Neuronal stem cell (in vitro differentiated cells): Measurements from ENCODE around the gene BPIFB1.

ENCODE experiments used
- DNase-seq: peaks from one replicate; pipeline ENCODE4 v3.0.0-alpha.2; 2013; ENCODE audit warnings: low spot score
- H2AFZ ChIP-seq: one replicate; pipeline ENCODE4 v1.6.1; 2013; ENCODE audit warnings: mild to moderate bottlenecking, low read length, inconsistent platforms
- H2AK5ac ChIP-seq: 2 replicates; pipeline ENCODE4 v1.6.1; 2013; ENCODE audit warnings: low read depth, mild to moderate bottlenecking, inconsistent platforms, low read length, moderate library complexity, mixed read lengths
- H2BK120ac ChIP-seq: 2 replicates; pipeline ENCODE4 v1.6.1; 2013; ENCODE audit warnings: low read depth, mild to moderate bottlenecking, inconsistent platforms, low read length, moderate library complexity, mixed read lengths
- H2BK12ac ChIP-seq: one replicate; pipeline ENCODE4 v1.6.1; 2013; ENCODE audit warnings: low read length, inconsistent platforms
- H2BK15ac ChIP-seq: 2 replicates; pipeline ENCODE4 v1.6.1; 2013; ENCODE audit warnings: mild to moderate bottlenecking, low read length, inconsistent platforms, mixed read lengths
- H2BK5ac ChIP-seq: one replicate; pipeline ENCODE4 v1.6.1; 2013; ENCODE audit warnings: inconsistent platforms, mild to moderate bottlenecking, low read length, moderate library complexity
- H3K14ac ChIP-seq: one replicate; pipeline ENCODE4 v1.6.1; 2013; ENCODE audit warnings: low read length, inconsistent platforms
- H3K18ac ChIP-seq: 2 replicates; pipeline ENCODE4 v1.6.1; 2013; ENCODE audit warnings: low read length, inconsistent platforms
- H3K23ac ChIP-seq: 2 replicates; pipeline ENCODE4 v1.6.1; 2013; ENCODE audit warnings: low read depth, mild to moderate bottlenecking, mixed read lengths, low read length, inconsistent platforms; ENCODE audit not compliant: poor library complexity
- H3K27ac ChIP-seq: replicated peaks from 3 replicates; pipeline ENCODE4 v1.5.1; 2013; ENCODE audit warnings: low read length, inconsistent platforms
- H3K27me3 ChIP-seq, 3 experiments: 2 replicates each; pipeline ENCODE4 v1.6.1; 2013; ENCODE audit warnings: low read length in 3 of 3, mild to moderate bottlenecking in 2 of 3, inconsistent platforms in 1 of 3, low read depth in 1 of 3, mixed read lengths in 1 of 3, moderate library complexity in 1 of 3; ENCODE audit not compliant: control insufficient read depth in 3 of 3, insufficient read depth in 3 of 3
- H3K36me3 ChIP-seq, 2 donors: replicated peaks in 1 of 2; 2 replicates each; pipeline ENCODE4 v1.6.1; 2013; ENCODE audit warnings: low read length in 2 of 2; ENCODE audit not compliant: control insufficient read depth in 2 of 2, insufficient read depth in 2 of 2
- H3K4ac ChIP-seq: 2 replicates; pipeline ENCODE4 v1.6.1; 2013; ENCODE audit warnings: inconsistent platforms, mild to moderate bottlenecking, low read length, moderate library complexity
- H3K4me1 ChIP-seq, 2 donors: 1 replicate in 1 of 2; 2 replicates in 1 of 2; pipeline ENCODE4 v1.6.1; 2013; ENCODE audit warnings: low read length in 2 of 2, low read depth in 1 of 2; ENCODE audit not compliant: control insufficient read depth in 2 of 2, insufficient read depth in 1 of 2
- H3K4me2 ChIP-seq: one replicate; pipeline ENCODE4 v1.6.1; 2013; ENCODE audit warnings: mild to moderate bottlenecking, low read length, inconsistent platforms; ENCODE audit not compliant: insufficient read depth, poor library complexity, severe bottlenecking
- H3K4me3 ChIP-seq, 2 donors: 2 replicates each; pipeline ENCODE4 v1.5.1; 2013; ENCODE audit warnings: low read length in 2 of 2, mild to moderate bottlenecking in 2 of 2, inconsistent platforms in 1 of 2, moderate library complexity in 1 of 2
- H3K79me1 ChIP-seq: one replicate; pipeline ENCODE4 v1.6.1; 2013; ENCODE audit warnings: low read depth, mild to moderate bottlenecking, inconsistent platforms, low read length, moderate library complexity
- H3K9ac ChIP-seq: one replicate; pipeline ENCODE4 v1.6.1; 2013; ENCODE audit warnings: mild to moderate bottlenecking, low read depth, low read length, inconsistent platforms; ENCODE audit not compliant: poor library complexity
- H3K9me3 ChIP-seq, 2 donors: replicated peaks in 1 of 2; 2 replicates each; pipeline versions ENCODE3 to v1.6.1; 2013; ENCODE audit warnings: low read length in 2 of 2, mild to moderate bottlenecking in 2 of 2, inconsistent platforms in 1 of 2, low read depth in 1 of 2, mixed read lengths in 1 of 2, moderate library complexity in 1 of 2; ENCODE audit not compliant: control insufficient read depth in 2 of 2, insufficient read depth in 1 of 2
- H4K8ac ChIP-seq: one replicate; pipeline ENCODE4 v1.6.1; 2013; ENCODE audit warnings: low read depth, mild to moderate bottlenecking, inconsistent platforms, low read length, moderate library complexity
- H4K91ac ChIP-seq: one replicate; pipeline ENCODE4 v1.6.1; 2013; ENCODE audit warnings: low read length, low read depth, mild to moderate bottlenecking, inconsistent platforms; ENCODE audit not compliant: poor library complexity
- WGBS, 2 donors: extraction: QIAGEN DNeasy Blood & Tissue Kit; methylation state at CpG; one replicate each; pipeline ENCODE4 v1.1.7; 2013; ENCODE audit warnings: missing lambda C conversion rate in 2 of 2, mixed read lengths in 1 of 2; ENCODE audit not compliant: insufficient read length in 2 of 2, insufficient replicate concordance in 1 of 2; ENCODE audit errors: extremely low coverage in 2 of 2; 5-methylcytosine and 5-hydroxymethylcytosine counted together

Gene BPIFB1

GRCh38 chr20:33279261-33279910 is 3.6 kb upstream of the BPIFB1 start:
- Histone ChIP-seq H2BK12ac (no peak overlapping the region), H2BK5ac (no peak overlapping the region), H3K9me3 (no peaks in the 10 kb centered on the region), H3K18ac (no peak overlapping the region), H3K27me3 (peaks cover 0 to 32% (median 0%) of the 10 kb centered on the region in 3 experiments), H2BK15ac (no peak overlapping the region), H3K36me3 (no peaks in the 10 kb centered on the region), H3K4me1 (peaks cover 0 to 7% of the 10 kb centered on the region in 2 donors), H3K79me1 (no peaks in the 10 kb centered on the region), H3K27ac (no peak overlapping the region), H3K4me3 (peak overlapping the region in 1 of 2 donors; percentile 47), H3K23ac (peak overlapping the region; percentile 25), H3K9ac (no peak overlapping the region), H3K4ac (no peak overlapping the region), H2BK120ac (no peak overlapping the region), H2AFZ (no peak overlapping the region), H3K4me2 (no peak overlapping the region), H3K14ac (no peak overlapping the region), H4K8ac (no peak overlapping the region), H2AK5ac (no peak overlapping the region), H4K91ac (no peak overlapping the region)
- DNase-seq, result no peak
- no CpG with 5 or more reads among the region's 6 CpGs for WGBS, 2 donors

- no CpG with 5 or more reads among the region's 9 CpGs for WGBS, 2 donors
- Histone ChIP-seq H2AFZ (no peak overlapping the region), H3K14ac (no peak overlapping the region), H3K27ac (no peak overlapping the region), H2BK15ac (no peak overlapping the region), H3K9me3 (no peaks in the 10 kb centered on the region), H3K4me2 (no peak overlapping the region), H3K79me1 (no peaks in the 10 kb centered on the region), H4K91ac (no peak overlapping the region), H3K23ac (no peak overlapping the region), H3K36me3 (no peaks in the 10 kb centered on the region), H4K8ac (no peak overlapping the region), H2BK12ac (no peak overlapping the region), H2BK120ac (no peak overlapping the region), H2BK5ac (no peak overlapping the region), H3K4me3 (no peak overlapping the region), H3K4ac (no peak overlapping the region), H3K4me1 (peaks cover 0 to 7% of the 10 kb centered on the region in 2 donors), H3K9ac (no peak overlapping the region), H3K18ac (peak overlapping the region; percentile 42), H2AK5ac (no peak overlapping the region), H3K27me3 (peaks cover 0 to 32% (median 0%) of the 10 kb centered on the region in 3 experiments)
- DNase-seq, result no peak
Observed at GRCh38 chr20:33280000-33280680, 2.9 kb upstream of the BPIFB1 start.

- Histone ChIP-seq H3K27me3 (peaks cover 0 to 28% (median 0%) of the 10 kb centered on the region in 3 experiments), H3K23ac (no peak overlapping the region)
Observed at GRCh38 chr20:33280775-33281174, 2.2 kb upstream of the BPIFB1 start.

GRCh38 chr20:33281550-33282146 is 1.4 kb upstream of the BPIFB1 start:
- Histone ChIP-seq H4K91ac (no peak overlapping the region), H2AFZ (no peak overlapping the region), H3K4me1 (peaks cover 0 to 7% of the 10 kb centered on the region in 2 donors), H2AK5ac (no peak overlapping the region), H3K9me3 (no peaks in the 10 kb centered on the region), H2BK15ac (no peak overlapping the region), H3K36me3 (no peaks in the 10 kb centered on the region), H3K27me3 (peaks cover 0 to 22% (median 0%) of the 10 kb centered on the region in 3 experiments), H3K4me3 (no peak overlapping the region), H3K27ac (no peak overlapping the region), H2BK12ac (peak overlapping the region; percentile 24), H3K18ac (peak overlapping the region; percentile 39), H3K9ac (no peak overlapping the region), H2BK120ac (no peak overlapping the region), H2BK5ac (no peak overlapping the region), H3K23ac (no peak overlapping the region), H3K4me2 (no peak overlapping the region), H3K4ac (no peak overlapping the region), H3K14ac (no peak overlapping the region), H4K8ac (no peak overlapping the region), H3K79me1 (no peaks in the 10 kb centered on the region)
- DNase-seq, result no peak
- no CpG with 5 or more reads among the region's 11 CpGs for WGBS, 2 donors

More at GRCh38 chr20:33280775-33281174, 2.2 kb upstream of the BPIFB1 start:
- Histone ChIP-seq H2BK5ac (no peak overlapping the region), H3K36me3 (no peaks in the 10 kb centered on the region), H4K91ac (no peak overlapping the region), H3K4me1 (peaks cover 0 to 7% of the 10 kb centered on the region in 2 donors), H3K9me3 (no peaks in the 10 kb centered on the region), H3K18ac (no peak overlapping the region), H4K8ac (no peak overlapping the region), H3K4ac (no peak overlapping the region), H2BK15ac (no peak overlapping the region), H3K4me2 (no peak overlapping the region), H2AK5ac (no peak overlapping the region), H2BK120ac (no peak overlapping the region), H3K79me1 (no peaks in the 10 kb centered on the region), H2AFZ (no peak overlapping the region), H2BK12ac (no peak overlapping the region), H3K27ac (no peak overlapping the region), H3K4me3 (no peak overlapping the region), H3K9ac (no peak overlapping the region), H3K14ac (no peak overlapping the region)
- no peak for DNase-seq
- WGBS, 2 donors, result no CpG with 5 or more reads among the region's 7 CpGs
